Astrocyte (in vitro differentiated cells and primary cell): ENCODE results near the gene RAD51B. TPM values are rescaled to one million over a fixed set of nuclear protein-coding genes. Genes with fewer than 3 reads are reported as not detected.

Source experiments
- DNase-seq: peaks from one replicate; pipeline ENCODE4 v3.0.0-alpha.2; 2010; ENCODE audit warnings: low read depth
- FAIRE-seq: peaks from 2 replicates; lab custom pipeline; 2011; peaks lifted over from hg19 to GRCh38; lab: Jason Lieb, UNC
- H2AFZ ChIP-seq: 2 replicates; pipeline ENCODE4 v1.6.0; 2012; ENCODE audit warnings: low read depth, low read length, inconsistent platforms
- H3K27ac ChIP-seq: 2 replicates; pipeline ENCODE4 v1.5.1; 2011; ENCODE audit warnings: low read depth, low read length, inconsistent platforms
- H3K27me3 ChIP-seq: 2 replicates; pipeline ENCODE4 v1.6.0; 2011; ENCODE audit warnings: low read length, inconsistent platforms; ENCODE audit not compliant: insufficient read depth
- H3K36me3 ChIP-seq: 2 replicates; pipeline ENCODE4 v1.5.1; 2011; ENCODE audit warnings: low read length, inconsistent platforms; ENCODE audit not compliant: insufficient read depth
- H3K4me1 ChIP-seq: 2 replicates; pipeline ENCODE4 v1.5.1; 2011; ENCODE audit warnings: low read length, inconsistent platforms; ENCODE audit not compliant: insufficient read depth
- H3K4me2 ChIP-seq: 2 replicates; pipeline ENCODE4 v1.6.0; 2012; ENCODE audit warnings: low read length, inconsistent platforms
- H3K4me3 ChIP-seq: 2 replicates; pipeline ENCODE4 v1.5.1; 2011; ENCODE audit warnings: low read depth, mild to moderate bottlenecking, low read length, inconsistent platforms; ENCODE audit not compliant: insufficient read depth
- H3K79me2 ChIP-seq: 2 replicates; pipeline ENCODE4 v1.6.0; 2012; ENCODE audit warnings: mild to moderate bottlenecking, low read length, inconsistent platforms; ENCODE audit not compliant: insufficient read depth
- H3K9ac ChIP-seq: 2 replicates; pipeline ENCODE4 v1.6.0; 2012; ENCODE audit warnings: mild to moderate bottlenecking, low read length, inconsistent platforms
- H3K9me3 ChIP-seq: 2 replicates; pipeline ENCODE4 v1.5.1; 2012; ENCODE audit warnings: low read depth, mild to moderate bottlenecking, low read length, inconsistent platforms; ENCODE audit not compliant: insufficient read depth
- H4K20me1 ChIP-seq: 2 replicates; pipeline ENCODE4 v1.6.0; 2012; ENCODE audit warnings: low read length, inconsistent platforms; ENCODE audit not compliant: insufficient read depth
- H3K27ac Mint-ChIP-seq: one replicate; pipeline ENCODE4 v1.8.0; 2021; ENCODE audit warnings: mild to moderate bottlenecking, mixed read lengths; ENCODE audit not compliant: unreplicated experiment
- H3K27me3 Mint-ChIP-seq: one replicate; pipeline ENCODE4 v1.8.0; 2021; ENCODE audit warnings: low read depth, mixed read lengths; ENCODE audit not compliant: unreplicated experiment
- H3K36me3 Mint-ChIP-seq: one replicate; pipeline ENCODE4 v1.8.0; 2021; ENCODE audit warnings: low read depth, mixed read lengths; ENCODE audit not compliant: unreplicated experiment
- H3K4me1 Mint-ChIP-seq: one replicate; pipeline ENCODE4 v1.8.0; 2021; ENCODE audit warnings: low read depth, mixed read lengths; ENCODE audit not compliant: unreplicated experiment
- H3K4me3 Mint-ChIP-seq: one replicate; pipeline ENCODE4 v1.8.0; 2021; ENCODE audit warnings: mild to moderate bottlenecking, moderate library complexity, mixed read lengths; ENCODE audit not compliant: unreplicated experiment
- H3K9me3 Mint-ChIP-seq: one replicate; pipeline ENCODE4 v1.8.0; 2021; ENCODE audit warnings: mild to moderate bottlenecking, mixed read lengths; ENCODE audit not compliant: unreplicated experiment
- EZH2 ChIP-seq: IDR thresholded peaks from 2 replicates; pipeline ENCODE4 v1.6.1; 2012; ENCODE audit warnings: mild to moderate bottlenecking, low read length, inconsistent platforms; ENCODE audit not compliant: insufficient read depth
- total RNA-seq: library from RNA; stranded (reverse); gene quantifications from 2 replicates; pipeline ENCODE4 v1.2.1, GENCODE V29; 2021
- TF ChIP-seq, protein P1 (sequence below): IDR thresholded peaks from 2 replicates; pipeline ENCODE4 v1.5.1; 2011; ENCODE audit warnings: low read depth, mild to moderate bottlenecking, inconsistent platforms, low read length, moderate library complexity; ENCODE audit not compliant: insufficient read depth

The RAD51B gene
- total RNA-seq, 1 donor from 2014 or later, result 10.8 TPM

DNA sequence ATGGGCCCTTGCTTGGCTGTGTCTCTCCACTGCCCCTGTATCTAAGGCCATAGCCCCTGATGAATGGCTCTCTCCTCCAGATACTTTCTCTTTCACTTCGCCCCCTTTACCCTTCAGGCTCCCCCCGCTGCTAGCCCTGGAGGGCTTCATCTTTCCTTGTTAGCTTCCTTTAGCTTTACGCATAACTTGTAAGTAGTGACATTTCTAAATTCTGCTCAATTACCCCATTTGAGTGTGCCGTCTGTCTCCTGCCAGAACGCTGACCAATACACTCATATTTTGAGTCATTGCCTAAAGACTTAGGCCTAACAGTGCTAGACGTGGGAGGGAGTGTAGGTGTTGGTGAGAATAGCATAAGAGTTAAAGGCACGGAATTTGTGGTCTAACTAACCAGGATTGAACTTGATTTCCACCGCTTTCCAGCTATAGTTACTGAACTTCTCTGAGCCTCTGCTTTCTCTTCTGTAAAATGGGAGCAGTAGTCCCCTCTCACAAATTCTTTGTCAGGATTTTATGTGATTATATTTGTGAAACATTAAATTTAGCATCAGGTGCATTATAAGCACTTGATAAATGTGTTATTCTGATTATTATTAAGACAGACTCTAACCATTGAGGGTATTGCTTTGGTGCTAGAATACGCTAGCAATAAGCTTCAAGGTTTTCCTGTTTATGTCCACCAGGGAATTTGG is 844.0 kb downstream of the RAD51B start:
- peak overlapping the region; percentile 23 for H3K27ac Mint-ChIP-seq
- Histone ChIP-seq H3K4me1 (peaks cover 44% of the 10 kb centered on the region), H3K9ac (peak overlapping the region; percentile 47), H3K9me3 (no peaks in the 10 kb centered on the region), H3K27ac (peak overlapping the region; percentile 69), H3K79me2 (no peaks in the 10 kb centered on the region), H3K27me3 (no peaks in the 10 kb centered on the region), H3K36me3 (no peaks in the 10 kb centered on the region), H2AFZ (no peak overlapping the region), H3K4me2 (peak overlapping the region; percentile 66), H4K20me1 (no peaks in the 10 kb centered on the region), H3K4me3 (peak overlapping the region; percentile 2)
- FAIRE-seq, result no peak
- H3K9me3 Mint-ChIP-seq, result no peaks in the 10 kb centered on the region
- no peak for TF ChIP-seq EZH2
- TF ChIP-seq, protein P1, sequence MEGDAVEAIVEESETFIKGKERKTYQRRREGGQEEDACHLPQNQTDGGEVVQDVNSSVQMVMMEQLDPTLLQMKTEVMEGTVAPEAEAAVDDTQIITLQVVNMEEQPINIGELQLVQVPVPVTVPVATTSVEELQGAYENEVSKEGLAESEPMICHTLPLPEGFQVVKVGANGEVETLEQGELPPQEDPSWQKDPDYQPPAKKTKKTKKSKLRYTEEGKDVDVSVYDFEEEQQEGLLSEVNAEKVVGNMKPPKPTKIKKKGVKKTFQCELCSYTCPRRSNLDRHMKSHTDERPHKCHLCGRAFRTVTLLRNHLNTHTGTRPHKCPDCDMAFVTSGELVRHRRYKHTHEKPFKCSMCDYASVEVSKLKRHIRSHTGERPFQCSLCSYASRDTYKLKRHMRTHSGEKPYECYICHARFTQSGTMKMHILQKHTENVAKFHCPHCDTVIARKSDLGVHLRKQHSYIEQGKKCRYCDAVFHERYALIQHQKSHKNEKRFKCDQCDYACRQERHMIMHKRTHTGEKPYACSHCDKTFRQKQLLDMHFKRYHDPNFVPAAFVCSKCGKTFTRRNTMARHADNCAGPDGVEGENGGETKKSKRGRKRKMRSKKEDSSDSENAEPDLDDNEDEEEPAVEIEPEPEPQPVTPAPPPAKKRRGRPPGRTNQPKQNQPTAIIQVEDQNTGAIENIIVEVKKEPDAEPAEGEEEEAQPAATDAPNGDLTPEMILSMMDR, result no peak
- DNase-seq, result peak; percentile 99
- no peak overlapping the region for H3K4me3 Mint-ChIP-seq
- peaks cover 35% of the 10 kb centered on the region for H3K4me1 Mint-ChIP-seq
- H3K27me3 Mint-ChIP-seq, result peaks cover 4% of the 10 kb centered on the region
- H3K36me3 Mint-ChIP-seq, result peaks cover 5% of the 10 kb centered on the region

DNA sequence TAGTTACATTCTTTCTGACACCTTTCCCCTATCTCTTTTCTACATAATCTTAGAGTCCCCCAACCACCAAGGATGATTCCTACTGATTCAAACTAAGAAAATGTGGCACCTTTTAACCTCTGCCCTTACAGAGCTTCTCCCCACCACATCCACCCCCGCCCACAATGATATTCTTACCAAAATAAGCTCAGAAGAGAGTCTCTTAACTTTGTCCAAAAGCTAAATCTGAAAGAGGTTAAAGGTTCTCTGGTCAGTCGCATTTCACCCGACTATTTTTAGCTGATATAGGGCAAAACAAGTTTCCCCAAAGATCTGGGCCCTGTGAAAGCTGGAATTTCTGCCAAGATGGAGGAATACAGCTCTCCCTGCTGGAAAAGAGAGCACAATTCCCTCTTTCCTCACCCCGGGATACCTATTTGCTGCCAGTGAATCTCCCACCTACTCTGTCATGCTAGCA is 844.7 kb downstream of the RAD51B start:
- no peak for FAIRE-seq
- no peak overlapping the region for H3K27ac Mint-ChIP-seq

More for the DNA sequence above, 844.7 kb downstream of the RAD51B start:
- Histone ChIP-seq H3K79me2 (no peaks in the 10 kb centered on the region), H4K20me1 (no peaks in the 10 kb centered on the region), H2AFZ (no peak overlapping the region), H3K36me3 (no peaks in the 10 kb centered on the region), H3K4me1 (peaks cover 36% of the 10 kb centered on the region), H3K27ac (peak overlapping the region; percentile 69), H3K9ac (no peak overlapping the region), H3K27me3 (no peaks in the 10 kb centered on the region), H3K9me3 (no peaks in the 10 kb centered on the region), H3K4me2 (peak overlapping the region; percentile 66), H3K4me3 (no peak overlapping the region)
- Mint-ChIP-seq H3K4me1 (peaks cover 32% of the 10 kb centered on the region), H3K27me3 (peaks cover 3% of the 10 kb centered on the region), H3K4me3 (no peak overlapping the region), H3K9me3 (no peaks in the 10 kb centered on the region), H3K36me3 (peaks cover 5% of the 10 kb centered on the region)
- no peak for DNase-seq
- no peak for TF ChIP-seq EZH2
- TF ChIP-seq, protein P1, result no peak
